Measurements from ENCODE around the gene CACNA1A. TPM values are rescaled to one million over a fixed set of nuclear protein-coding genes. Genes with fewer than 3 reads are reported as not detected.
"Not testable (repeated sequence)": the region's sequence is repeated elsewhere in the genome, so short reads cannot be mapped to it uniquely, and the experiment has no call there.

The CACNA1A gene
- total RNA-seq, 1 donor from 2014 or later, result 0.05 TPM

DNA sequence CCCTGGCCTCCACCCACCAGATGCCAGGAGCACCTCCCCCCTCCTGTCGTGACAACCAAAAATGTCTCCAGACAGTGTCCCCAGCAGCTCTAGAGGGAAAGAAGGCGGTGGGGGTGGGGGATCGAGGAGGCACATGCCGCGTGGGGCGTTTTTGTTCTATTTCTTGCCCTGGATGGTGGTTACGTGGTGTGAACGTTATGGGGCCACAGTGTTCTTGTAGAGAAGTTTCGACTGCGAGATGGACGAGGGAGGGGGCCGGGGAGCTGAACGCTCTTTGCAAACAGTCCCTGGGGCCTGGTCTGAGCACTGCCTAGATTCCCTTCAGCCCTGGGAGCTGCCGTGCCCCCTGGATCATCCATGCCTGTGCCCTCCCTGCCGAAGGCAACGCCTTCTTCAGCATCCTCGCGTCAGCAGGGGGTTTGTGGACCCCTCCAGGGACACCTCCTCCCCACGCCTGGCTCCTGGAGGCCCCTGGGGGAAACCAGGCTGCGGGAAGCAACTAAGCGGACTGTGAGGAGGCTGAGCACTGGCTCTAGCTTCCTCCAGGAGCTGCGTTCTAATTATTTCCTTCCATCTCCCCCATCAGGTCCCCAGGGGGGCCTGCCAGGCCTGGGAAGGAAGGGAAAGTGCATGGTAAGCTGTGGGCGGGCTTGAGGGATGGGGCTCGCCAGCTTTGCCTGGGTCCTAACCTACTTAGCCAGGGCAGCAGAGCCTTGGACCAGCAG is 224.6 kb downstream of the CACNA1A start:
- DNase-seq (ENCODE audit: low read depth), result no peak

DNA sequence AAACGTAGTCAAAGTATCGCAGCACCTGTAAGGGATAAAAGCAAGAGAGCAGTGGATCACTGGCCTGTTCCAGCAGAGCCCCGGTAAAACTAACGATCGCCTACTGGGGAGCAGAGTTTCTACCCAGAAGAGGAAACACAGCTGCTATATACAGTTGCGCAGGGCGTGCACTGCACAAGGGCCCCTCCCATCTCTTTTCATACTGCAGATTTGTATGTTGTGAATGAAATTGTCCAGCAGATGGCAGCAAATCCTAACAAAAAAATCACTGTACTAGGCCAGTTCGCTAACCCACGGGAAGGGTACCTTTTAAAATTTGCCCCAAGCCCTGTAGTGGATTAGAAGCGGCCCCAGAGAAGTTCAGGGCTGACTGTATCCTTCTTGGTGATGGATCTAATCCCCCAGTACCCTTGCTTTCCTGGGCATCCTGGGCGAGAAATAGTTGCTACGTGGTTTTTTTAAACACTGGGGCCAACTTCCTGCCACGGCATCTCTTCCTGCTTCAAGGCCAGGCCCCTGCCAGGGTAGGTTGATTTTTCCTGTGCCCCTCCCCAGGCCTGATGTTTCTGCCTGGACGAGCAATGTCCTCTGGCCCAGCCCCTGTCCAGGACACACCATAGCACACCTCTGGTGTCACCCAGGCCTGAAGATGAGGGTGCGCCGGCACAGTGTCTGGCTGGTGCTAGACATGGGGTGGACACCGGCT is 229.0 kb downstream of the CACNA1A start:
- peak; percentile 58 for DNase-seq (ENCODE audit: low read depth)

DNA sequence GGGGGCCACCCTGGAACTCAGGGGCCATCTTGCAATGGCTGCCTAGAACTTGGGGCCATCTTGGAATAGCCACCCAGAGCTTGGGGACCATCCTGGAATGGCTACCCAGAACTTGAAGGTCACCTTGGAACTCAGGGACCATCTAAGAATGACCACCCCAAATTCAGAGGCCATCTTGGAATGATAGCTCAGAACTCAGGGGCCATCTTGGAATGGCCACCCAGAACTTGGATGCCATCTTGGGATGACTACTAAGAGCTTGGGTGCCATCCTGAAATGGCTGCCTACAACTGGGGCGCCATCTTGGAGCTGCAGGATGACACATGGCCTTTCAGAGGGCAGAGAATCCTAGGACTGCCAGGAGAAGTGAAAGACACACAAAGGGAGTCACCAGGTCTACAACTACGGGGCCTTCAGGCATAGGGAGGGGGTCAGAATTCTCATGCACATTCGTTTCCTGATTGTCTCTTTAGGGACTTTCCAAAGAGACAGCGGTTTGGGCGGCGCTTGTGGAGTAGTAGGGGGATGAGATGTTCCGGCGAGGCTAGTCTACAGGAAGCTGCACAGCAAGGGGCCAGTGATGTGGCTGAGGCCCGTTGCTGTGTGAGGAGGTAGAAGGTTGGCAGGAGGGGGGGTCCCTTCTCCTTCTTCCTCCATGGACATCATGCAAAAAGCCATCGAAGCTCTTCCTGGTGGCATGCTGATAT is 231.1 kb downstream of the CACNA1A start:
- no peak for DNase-seq (ENCODE audit: low read depth)

DNA sequence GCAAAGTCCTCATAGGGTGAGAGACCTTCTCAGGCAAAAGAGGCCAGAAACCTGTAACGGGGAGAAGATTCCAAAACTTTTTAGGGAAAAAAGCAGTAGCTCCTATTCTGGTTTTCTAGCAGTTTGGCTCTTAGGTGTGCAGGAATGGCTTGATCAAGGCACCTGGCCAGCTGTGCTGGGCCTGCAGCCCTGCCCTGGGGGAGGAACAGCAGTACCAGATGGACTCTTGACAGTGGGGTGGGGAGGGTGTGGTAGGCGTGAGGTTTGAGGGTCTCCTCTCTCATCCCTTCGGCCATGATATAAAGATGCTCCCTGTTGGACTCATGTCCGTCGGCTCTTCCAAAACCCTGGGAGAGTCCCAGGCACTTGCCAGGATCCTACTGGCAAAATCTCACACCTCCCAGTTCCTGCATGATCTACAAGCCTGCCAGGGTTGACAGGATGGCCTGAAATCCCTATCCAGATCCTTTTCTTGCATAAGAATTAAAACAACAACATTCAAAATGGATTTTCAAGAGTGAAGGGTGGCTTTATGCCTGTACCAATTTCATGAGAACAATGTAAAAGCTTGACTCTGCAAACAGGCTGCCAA is 235.7 kb downstream of the CACNA1A start:
- DNase-seq (ENCODE audit: low read depth), result no peak

DNA sequence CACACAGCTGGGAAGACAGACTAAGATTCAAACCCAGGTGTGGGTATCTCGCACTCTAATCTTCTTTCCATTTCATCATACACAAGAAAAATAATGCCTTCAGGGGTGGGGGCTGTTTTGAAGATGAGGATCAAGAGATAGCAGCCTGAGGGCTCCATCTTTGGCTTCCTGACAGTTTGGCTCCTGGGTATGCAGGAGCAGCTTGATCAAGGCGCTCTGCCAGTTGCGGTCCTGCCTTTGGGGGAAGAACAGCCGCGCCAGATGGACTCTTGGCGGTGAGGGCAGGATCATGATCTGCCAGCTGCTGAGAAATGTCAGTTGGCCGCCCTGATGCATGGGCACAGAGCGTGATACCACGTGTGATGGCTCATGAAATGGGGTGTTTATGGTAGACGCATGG is 236.9 kb downstream of the CACNA1A start:
- DNase-seq (ENCODE audit: low read depth), result no peak

DNA sequence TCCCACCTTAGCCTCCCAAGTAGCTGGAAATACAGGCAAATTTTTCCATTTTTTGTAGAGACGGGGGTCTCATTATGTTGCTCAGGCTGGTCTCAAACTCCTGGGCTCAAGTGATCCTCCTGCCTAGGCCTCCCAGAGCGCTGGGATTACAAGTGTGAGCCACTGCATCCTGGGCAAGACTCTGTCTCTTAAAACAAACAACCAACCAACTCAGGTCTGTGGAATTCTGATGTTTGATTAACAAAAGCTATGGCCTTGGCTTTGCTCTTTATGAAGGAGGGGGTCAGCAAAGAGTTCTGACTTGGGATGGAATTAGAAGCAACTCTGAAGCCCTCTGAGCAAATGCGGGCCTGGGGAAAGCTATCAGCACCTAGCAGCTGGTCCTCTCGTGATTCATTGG is 238.4 kb downstream of the CACNA1A start:
- DNase-seq (ENCODE audit: low read depth), result no peak

DNA sequence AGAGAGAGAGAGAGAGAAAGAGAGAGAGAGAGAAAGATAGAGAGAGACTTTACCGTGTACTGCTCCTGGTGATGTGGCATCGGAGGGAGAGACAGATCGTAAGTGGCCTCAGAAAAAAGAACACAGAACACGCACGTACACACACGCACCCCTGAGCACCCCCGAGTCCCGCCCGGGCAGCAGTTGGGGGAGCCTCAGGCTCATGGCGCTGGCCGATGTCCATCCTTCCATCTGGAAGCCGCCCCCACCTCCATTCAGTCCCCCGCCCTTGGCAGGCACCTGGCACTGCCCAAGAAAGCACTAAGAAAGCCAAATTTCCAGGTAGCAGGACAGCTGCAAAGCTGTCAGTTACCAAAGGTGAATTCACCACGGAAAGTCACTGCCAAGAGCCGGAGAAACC is 239.1 kb downstream of the CACNA1A start:
- DNase-seq (ENCODE audit: low read depth), result no peak

DNA sequence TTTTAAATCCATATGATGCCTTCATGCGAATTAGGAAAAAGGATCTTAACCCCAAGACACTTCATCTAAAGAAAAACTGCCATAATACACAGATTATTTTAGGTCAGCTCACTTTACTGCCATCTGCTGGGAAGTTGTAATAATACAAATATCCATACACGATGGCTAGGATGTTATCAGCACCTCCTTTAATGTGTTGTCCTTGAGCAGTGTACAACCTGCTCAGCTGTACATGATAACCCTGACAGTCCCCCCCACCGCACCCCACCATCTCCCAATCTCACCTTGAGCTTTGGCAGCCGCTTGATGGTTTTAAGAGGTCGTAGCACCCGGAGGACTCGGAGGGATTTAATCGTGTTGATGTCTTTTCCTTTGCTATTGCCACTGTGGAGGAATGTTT is 243.8 kb downstream of the CACNA1A start:
- peak; percentile 47 for DNase-seq (ENCODE audit: low read depth)

DNA sequence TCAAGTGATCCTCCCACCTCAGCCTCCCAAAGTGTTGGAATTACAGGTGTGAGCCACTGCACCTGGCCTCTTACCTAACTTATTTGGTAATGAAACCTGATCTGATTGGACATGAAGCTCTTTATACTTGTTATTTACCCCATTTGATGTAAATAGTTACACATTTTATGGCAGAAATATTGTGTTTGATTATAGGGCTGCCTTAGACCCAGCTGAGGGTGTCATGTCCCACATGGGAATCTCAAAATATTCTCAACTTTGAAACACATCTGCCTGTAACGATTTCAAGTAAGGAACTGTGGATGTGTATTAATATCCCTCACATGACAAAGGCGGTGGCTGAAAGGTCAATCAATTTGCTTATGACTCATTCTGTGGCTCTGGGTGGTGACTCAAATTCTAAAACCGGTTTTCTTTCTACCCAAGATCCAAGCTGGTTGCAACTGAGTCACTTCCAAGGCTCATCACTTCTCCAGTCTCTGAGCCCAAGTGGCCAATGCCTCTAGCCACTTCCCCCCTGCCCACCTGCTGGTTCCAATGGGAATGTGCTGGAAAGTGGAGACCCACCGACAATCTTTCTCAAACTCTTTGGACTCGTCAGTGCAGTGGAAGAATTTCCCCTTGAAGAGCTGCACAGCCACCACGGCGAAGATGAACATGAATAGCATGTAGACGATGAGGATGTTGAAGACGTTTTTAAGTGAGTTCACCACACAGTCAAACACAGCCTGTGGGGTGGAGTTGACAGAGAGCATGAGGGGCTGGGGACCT is 245.2 kb downstream of the CACNA1A start:
- peak; percentile 86 for DNase-seq (ENCODE audit: low read depth)

DNA sequence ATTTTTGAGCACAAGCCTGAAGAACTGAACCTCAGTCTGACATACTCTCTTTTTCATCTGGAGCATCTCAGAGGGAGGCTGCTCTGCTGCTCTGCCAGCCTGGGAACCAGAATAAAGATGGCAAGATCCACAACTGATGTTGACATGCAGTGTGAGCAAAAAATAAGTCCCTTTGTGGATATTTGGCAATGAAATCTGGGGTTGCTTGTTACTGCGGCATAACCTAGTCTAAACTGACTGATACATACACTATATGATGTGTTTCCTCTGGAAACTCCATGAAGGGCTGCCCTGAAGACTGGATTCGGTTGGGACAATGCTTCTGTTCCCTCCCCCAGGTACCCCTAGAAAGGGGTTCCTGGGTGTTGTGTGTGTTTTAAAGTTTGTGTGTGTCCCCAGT is 249.4 kb downstream of the CACNA1A start:
- DNase-seq (ENCODE audit: low read depth), result no peak

DNA sequence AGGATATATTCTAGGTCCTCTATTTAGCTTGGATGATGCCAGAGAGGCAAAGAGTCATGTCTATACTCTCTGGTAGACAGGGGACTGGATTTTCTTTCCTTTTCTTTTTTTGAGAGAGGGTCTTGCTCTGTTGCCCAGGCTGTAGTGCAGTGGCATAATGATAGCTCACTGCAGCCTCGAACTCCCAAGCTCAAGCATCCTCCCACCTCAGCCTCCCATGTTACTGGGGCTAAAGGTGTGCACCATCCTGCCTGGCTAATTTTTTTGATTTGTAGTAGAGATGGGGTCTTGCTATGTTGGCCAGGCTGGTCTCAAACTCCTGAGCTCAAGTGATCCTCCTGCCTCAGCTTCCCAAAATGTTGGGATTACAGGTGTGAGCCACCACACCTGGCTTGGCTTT is 249.9 kb downstream of the CACNA1A start:
- DNase-seq (ENCODE audit: low read depth), result not testable (repeated sequence)

DNA sequence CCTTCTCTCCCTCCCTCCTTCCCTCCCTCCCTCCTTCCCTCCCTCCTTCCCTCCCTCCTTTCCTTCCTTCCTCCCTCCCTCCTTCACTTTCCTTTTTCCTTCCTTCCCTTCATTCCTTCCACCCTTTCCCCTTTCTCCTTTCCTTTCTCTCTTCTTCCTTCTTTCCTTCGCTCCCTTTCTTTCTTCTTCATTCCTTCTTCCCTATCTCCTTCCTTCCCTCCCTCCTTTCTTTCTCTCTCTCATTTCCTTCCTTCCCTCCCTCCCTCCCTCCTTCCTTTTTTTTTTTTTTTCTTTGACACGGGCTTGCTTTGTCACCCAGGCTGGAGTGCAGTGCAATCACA is 250.6 kb downstream of the CACNA1A start:
- no peak for DNase-seq (ENCODE audit: low read depth)

DNA sequence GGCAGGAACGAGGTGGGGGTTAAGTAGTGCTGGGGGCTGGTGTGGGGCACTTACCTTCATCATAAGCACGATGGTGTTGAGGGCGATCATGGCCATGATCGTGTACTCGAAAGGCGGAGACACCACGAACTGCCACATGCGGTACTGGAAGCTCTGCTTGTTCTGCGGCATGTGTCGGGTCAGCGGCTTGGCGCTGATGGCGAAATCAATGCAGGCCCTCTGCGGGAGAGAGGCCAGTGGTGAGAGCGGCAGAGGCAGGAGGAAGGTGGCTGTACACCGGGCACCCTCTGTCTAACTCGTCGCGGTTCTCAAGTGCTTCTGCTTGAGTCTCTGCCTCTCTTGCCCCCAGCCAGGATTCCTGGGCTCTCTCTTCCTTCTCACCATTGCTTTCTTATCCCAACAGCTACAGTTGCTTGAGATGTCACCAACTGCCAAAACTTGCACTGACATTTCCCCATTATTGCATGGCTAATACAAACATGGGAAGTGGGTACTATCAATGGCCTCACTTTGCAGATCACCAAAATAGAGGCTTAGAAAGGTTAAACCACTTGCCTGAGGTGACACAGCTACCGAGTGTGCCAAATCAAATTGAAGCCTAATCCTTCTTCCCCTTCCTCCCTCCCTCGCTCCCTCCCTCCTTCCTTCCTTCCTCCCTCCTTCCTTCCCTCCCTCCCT is 251.1 kb downstream of the CACNA1A start:
- no peak for DNase-seq (ENCODE audit: low read depth)

DNA sequence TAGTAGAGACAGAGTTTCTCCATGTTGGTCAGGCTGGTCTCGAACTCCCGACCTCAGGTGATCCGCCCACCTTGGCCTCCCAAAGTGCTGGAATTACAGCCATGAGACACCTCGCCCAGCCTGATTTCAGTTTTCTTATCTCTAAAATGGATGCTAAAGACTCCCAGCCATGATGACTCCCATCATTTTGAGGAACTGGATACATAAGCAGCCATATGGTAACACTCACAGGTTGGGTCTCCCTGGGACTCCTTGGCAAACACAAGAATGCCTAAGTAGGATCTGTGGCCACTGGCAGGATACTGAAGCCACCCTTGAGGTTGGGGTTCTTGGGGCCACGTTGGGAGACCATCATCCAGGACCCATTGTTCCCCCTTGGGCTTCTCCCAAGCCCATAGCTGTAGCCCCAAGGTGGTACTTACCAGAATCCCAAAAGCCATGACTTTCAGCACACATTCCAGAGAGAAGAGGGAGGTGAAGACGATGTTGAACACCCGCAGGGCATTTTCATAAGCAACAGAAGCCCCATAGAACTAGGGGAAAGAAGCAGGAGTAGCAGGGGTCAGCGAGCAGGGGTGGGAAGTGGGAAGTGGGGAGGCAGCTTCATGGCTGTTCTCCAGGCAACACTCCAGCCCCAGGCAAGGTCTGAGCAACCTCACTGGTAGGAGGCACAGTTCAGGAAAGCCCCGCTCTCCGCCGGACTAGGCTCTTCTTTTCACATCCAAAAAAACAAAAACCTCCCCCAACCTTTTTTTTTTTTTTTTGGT is 253.5 kb downstream of the CACNA1A start:
- DNase-seq (ENCODE audit: low read depth), result no peak

DNA sequence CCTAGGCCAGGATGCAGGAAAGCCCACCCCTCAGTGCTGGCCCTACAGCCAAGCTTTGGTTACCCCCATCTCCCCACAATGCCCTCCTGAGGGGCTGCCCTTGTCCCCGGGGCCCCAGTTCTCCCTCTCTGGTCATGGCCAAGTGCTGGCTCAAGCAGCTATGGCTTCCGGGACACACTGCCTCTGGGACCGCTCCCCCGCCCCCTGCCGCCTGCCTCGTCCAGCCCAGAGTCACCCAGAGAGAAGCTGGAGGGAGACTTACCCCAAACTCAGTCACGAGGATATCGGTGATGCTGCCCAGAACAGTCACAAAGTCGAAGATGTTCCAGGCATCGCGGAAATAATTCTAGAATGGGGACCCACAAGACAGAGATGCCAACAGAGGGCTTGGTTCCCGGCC is 261.4 kb downstream of the CACNA1A start:
- no peak for DNase-seq (ENCODE audit: low read depth)

DNA sequence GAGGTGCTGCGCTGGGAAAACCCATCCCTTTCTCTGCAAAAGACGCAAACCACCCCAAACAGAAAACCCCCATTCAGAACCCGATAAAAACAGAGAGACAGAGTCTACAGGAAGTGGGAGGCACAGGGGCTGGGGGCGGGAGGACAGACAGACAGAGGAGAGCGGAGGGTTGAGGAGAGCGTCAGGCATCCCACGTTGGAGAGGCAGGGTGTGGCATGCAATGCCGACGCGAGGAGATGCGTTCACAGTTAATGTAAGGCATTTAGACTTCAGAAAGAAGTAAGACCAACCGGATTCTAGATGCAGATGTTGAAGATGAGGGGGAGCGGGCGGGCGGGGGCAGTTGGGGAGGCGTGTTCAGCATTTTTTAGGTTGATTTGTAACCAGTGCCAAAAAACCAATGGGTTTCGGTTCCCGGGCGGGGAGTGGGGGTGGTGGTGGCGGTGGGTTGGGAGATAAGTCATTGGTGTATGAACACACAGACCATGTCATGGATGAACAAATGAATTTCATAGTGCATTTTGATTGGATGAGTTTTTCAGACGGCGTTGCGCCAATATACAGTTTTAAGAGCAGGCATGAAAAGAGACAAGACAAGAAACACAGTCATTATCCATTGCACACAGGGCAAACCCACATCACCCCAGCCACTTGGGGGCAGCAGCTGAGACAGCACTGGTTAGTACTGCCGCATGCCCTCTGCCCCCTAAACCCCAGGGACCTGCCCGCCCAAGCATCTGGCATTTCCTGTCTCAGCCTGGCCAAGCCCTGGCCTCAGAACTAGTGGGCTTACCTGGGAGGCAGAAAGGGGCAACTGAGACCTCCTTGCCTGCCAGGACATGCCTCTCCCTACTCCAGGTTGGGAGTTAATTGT is 264.8 kb downstream of the CACNA1A start:
- DNase-seq (ENCODE audit: low read depth), result no peak

DNA sequence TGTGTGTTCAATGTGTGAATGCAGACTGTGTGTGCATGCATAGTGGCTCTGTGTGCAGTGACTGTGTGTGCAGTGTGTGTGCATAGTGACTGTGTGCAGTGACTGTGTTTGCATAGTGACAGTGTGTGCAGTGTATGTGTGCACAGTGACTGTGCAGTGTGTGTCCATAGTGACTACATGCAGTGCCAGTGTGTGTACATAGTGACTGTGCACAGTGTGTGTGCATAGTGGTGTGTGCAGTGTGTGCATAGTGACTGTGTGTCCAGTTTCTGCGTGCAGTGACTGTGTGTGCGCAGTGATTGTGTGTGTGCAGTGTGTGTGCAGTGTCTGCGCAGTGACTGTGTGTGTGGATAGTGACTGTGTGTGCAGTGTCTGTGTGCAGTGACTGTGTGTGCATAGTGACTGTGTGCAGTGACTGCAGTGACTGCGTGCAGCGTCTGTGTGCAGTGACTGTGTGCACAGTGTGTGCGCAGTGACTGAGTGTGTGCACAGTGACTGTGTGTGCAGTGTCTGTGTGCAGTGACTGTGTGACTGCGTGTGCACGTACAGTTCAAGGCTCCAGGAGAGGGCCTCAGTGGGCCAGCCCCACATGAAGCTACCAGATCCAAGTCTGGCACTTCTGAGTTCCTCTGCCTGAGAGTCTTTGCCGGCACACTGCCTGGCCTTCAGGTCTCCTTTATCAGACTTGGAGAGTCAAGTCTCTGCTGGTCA is 265.8 kb downstream of the CACNA1A start:
- no peak for DNase-seq (ENCODE audit: low read depth)

DNA sequence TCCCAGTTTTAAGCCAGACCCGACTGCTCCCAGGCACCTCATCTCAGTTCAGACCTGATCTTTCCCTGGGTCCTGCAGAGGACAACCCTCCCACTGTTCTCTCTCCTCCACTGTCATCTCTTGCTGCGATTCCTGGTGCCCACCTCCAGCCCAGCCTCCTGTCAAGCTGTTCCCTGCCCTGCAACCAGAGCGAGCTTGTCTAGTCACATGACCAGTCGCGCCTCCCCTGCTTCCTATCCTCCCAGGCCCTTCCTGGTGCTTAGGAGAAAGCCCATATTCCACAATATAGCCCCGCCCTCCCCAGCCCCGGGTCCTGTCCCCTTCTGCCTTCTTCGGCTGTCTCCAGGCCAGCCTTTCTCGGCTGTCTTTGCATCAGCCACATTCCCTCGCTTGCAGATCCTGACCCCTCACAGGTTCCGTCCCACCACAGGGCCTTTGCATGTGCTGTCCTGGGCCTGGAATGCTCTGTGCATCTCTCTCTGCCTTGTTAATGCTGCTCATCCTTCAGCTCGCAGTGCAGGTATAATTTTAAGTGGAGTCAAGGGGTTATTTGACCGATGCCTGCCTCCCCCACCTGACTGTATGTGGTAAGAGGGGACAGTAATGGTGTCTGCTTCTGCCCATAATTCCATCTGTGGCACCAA is 267.3 kb downstream of the CACNA1A start:
- no peak for DNase-seq (ENCODE audit: low read depth)
